Measurements from ENCODE around the gene EPAS1. TPM values are rescaled to one million over a fixed set of nuclear protein-coding genes. Genes with fewer than 3 reads are reported as not detected.

EPAS1 gene
- total and polyA plus RNA-seq, 2 of the 8 experiments (the other 6 are each of a cell fraction or from before 2014, with no cell fraction given) = 2.0 to 4.9 TPM

DNA sequence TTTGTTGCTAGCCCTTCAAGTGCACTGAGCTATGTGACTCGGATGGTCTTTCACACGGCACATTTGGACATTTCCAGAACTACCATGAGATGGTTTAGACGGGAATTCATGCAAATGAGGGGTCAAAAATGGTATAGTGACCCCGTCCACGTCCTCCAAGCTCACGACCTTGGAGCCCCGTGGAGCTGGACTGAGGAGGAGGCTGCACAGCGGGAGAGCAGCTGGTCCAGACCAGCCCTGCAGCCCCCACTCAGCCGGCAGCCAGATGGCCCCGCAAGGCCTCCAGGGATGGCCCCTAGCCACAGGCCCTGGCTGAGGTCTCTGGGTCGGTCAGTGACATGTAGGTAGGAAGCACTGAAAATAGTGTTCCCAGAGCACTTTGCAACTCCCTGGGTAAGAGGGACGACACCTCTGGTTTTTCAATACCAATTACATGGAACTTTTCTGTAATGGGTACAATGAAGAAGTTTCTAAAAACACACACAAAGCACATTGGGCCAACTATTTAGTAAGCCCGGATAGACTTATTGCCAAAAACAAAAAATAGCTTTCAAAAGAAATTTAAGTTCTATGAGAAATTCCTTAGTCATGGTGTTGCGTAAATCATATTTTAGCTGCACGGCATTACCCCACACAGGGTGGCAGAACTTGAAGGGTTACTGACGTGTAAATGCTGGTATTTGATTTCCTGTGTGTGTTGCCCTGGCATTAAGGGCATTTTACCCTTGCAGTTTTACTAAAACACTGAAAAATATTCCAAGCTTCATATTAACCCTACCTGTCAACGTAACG lies 88.8 kb downstream of the EPAS1 start:
- Histone ChIP-seq H4K20me1 (replicated peaks in 1 of 2; ENCODE audit: control insufficient read depth in 1 of 2, insufficient read depth in 2 of 2, low read length in 2 of 2) (no peaks in the 10 kb centered on the region), H2BK120ac (replicated peaks; ENCODE audit: low read depth, low read length) (no peak overlapping the region), H3K36me3 (ENCODE audit: control insufficient read depth in 2 of 4, insufficient read depth in 4 of 4, low read length in 3 of 4) (no peaks in the 10 kb centered on the region), H3K4me3 (ENCODE audit: extremely low read depth in 1 of 4, insufficient read depth in 2 of 4, low read depth in 3 of 4, low read length in 4 of 4) (no peak overlapping the region), H3K9ac (replicated peaks in 1 of 4; ENCODE audit: extremely low read depth in 1 of 4, low read depth in 3 of 4, low read length in 3 of 4) (no peak overlapping the region), H2BK20ac (ENCODE audit: low read length) (no peak overlapping the region), H2AFZ (ENCODE audit: low read length) (no peak overlapping the region), H2BK15ac (ENCODE audit: low read length) (no peak overlapping the region), H2BK5ac (ENCODE audit: low read depth, low read length) (no peak overlapping the region), H2BK12ac (ENCODE audit: low read depth, low read length) (no peak overlapping the region), H3K23ac (ENCODE audit: insufficient read length) (no peak overlapping the region), H4K91ac (replicated peaks; ENCODE audit: insufficient read length, low read length) (no peak overlapping the region), H3K56ac (replicated peaks; ENCODE audit: insufficient read length, low read depth, low read length) (no peak overlapping the region), H3K79me2 (ENCODE audit: control insufficient read depth in 1 of 2, insufficient read depth in 2 of 2, low read length in 2 of 2) (no peaks in the 10 kb centered on the region), H3K9me3 (ENCODE audit: insufficient read depth in 2 of 2, low read depth in 1 of 2, low read length in 1 of 2) (no peaks in the 10 kb centered on the region), H2AK5ac (ENCODE audit: low read depth, low read length) (no peak overlapping the region), H3K18ac (ENCODE audit: extremely low read depth, low read length) (no peak overlapping the region), H3K4me1 (replicated peaks in 1 of 4; ENCODE audit: control insufficient read depth in 3 of 4, insufficient read depth in 4 of 4, low read length in 3 of 4) (no peaks in the 10 kb centered on the region), H3K27ac (ENCODE audit: low read depth, low read length) (no peak overlapping the region), H3K23me2 (ENCODE audit: low read depth, low read length) (no peaks in the 10 kb centered on the region; the same call in 1 of the 2 replicates), H3K14ac (ENCODE audit: insufficient read length) (no peak overlapping the region), H3K4ac (replicated peaks; ENCODE audit: insufficient read length, low read depth, low read length) (no peak overlapping the region), H3K4me2 (ENCODE audit: insufficient read depth in 1 of 2, low read depth in 2 of 2, low read length in 2 of 2) (no peak overlapping the region), H3K27me3 (replicated peaks in 1 of 4; ENCODE audit: control insufficient read depth in 3 of 4, extremely low read depth in 1 of 4, insufficient read depth in 3 of 4, low read length in 3 of 4) (no peaks in the 10 kb centered on the region; a peak in 1 of 7 replicates), H4K5ac (ENCODE audit: insufficient read length, low read depth, low read length) (no peak overlapping the region), H3K79me1 (ENCODE audit: low read depth, low read length) (no peaks in the 10 kb centered on the region), H4K8ac (ENCODE audit: extremely low read depth, insufficient read depth, low read length) (no peak overlapping the region)
- 93% methylated on average over 18 of the region's 18 CpGs; no CpG with 5 or more reads in 1 of the 2 experiments for WGBS, 2 experiments (ENCODE audit: extremely low coverage in 1 of 2, insufficient coverage in 1 of 2, insufficient read length in 1 of 2, insufficient replicate concordance in 2 of 2, low coverage in 1 of 2, low lambda C conversion rate in 2 of 2, missing lambda C conversion rate in 1 of 2)
- no peak for FAIRE-seq
- ChIA-PET CTCF (ENCODE audit: partially characterized antibody) (interaction anchor here (0.9 to 2.7 kb wide), 4 partner anchors 15 to 75 kb away, joined by 4 to 10 read pairs (median 4); no protein-coding TSS in a partner anchor), POLR2A (ENCODE audit: partially characterized antibody) (no interaction called here)
- TF ChIP-seq, protein P1, sequence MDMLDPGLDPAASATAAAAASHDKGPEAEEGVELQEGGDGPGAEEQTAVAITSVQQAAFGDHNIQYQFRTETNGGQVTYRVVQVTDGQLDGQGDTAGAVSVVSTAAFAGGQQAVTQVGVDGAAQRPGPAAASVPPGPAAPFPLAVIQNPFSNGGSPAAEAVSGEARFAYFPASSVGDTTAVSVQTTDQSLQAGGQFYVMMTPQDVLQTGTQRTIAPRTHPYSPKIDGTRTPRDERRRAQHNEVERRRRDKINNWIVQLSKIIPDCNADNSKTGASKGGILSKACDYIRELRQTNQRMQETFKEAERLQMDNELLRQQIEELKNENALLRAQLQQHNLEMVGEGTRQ (IDR thresholded peaks at IDR 0.05; ENCODE audit: low read length) = no peak
- TF ChIP-seq NRF1 (IDR thresholded peaks at IDR 0.05; ENCODE audit: low read depth, low read length) (no peak), EGR1 (IDR thresholded peaks at IDR 0.05; ENCODE audit: borderline replicate concordance, low read depth, low read length) (no peak), SP1 (IDR thresholded peaks at IDR 0.05; ENCODE audit: low read depth, low read length) (no peak)
- no peak for DNase-seq (ENCODE audit: low read depth in 1 of 2, low spot score in 2 of 2)
